Activated CD4-positive, alpha-beta T cell treated with anti-CD3 and anti-CD28 coated beads for 36 hours (primary cell): Measurements from ENCODE around the gene NOL9. TPM values are rescaled to one million over a fixed set of nuclear protein-coding genes. Genes with fewer than 3 reads are reported as not detected.
A peak's percentile ranks its signal among the peaks of the same experiment; 100 is the strongest.
"Not testable (repeated sequence)": the region's sequence is repeated elsewhere in the genome, so short reads cannot be mapped to it uniquely, and the experiment has no call there.

ENCODE experiments used
- ATAC-seq: fragments of 200-7000 bp; cut with Tn5 transposase; one replicate; pipeline ENCODE4 v1.10.0; 2021; ENCODE audit warnings: mild to moderate bottlenecking, moderate library complexity
- CTCF ChIA-PET: fragments of 350-600 bp; sonication (Branson Sonifier 250); formaldehyde crosslinking; loops from one replicate; lab custom pipeline; 2021; ENCODE audit warnings: antibody characterized with exemption; lab: Charles Lee
- POLR2A ChIA-PET: fragments of 350-600 bp; sonication (Branson Sonifier 250); formaldehyde crosslinking; loops from one replicate; lab custom pipeline; 2021; ENCODE audit warnings: antibody characterized with exemption, inconsistent platforms; lab: Charles Lee
- DNase-seq: peaks from one replicate; pipeline ENCODE4 v3.0.0-alpha.2; 2020
- H3K27ac Mint-ChIP-seq: one replicate; pipeline ENCODE4 v1.8.0; 2021; ENCODE audit warnings: mixed read lengths
- H3K27me3 Mint-ChIP-seq: one replicate; pipeline ENCODE4 v1.8.0; 2021; ENCODE audit warnings: mixed read lengths
- H3K36me3 Mint-ChIP-seq: one replicate; pipeline ENCODE4 v1.8.0; 2021; ENCODE audit warnings: low read depth, mixed read lengths
- H3K4me1 Mint-ChIP-seq: one replicate; pipeline ENCODE4 v1.8.0; 2021; ENCODE audit warnings: mixed read lengths
- H3K4me3 Mint-ChIP-seq: one replicate; pipeline ENCODE4 v1.8.0; 2021; ENCODE audit warnings: mild to moderate bottlenecking, moderate library complexity, mixed read lengths
- H3K9me3 Mint-ChIP-seq: one replicate; pipeline ENCODE4 v1.8.0; 2021; ENCODE audit warnings: low read depth, mixed read lengths
- intact Hi-C, 2 experiments: fragments of 100-400 bp; cut with DNase I in 1 of 2; cut with micrococcal nuclease in 1 of 2; formaldehyde crosslinking; loops; one replicate each; pipeline versions ENCODE4 v1.14.2 to v1.15.1; 2022 to 2024; cut with DNase I, micrococcal nuclease
- total RNA-seq, 2 experiments: library from RNA; stranded (reverse); gene quantifications; one replicate each; pipeline ENCODE4 v1.2.3, GENCODE V29; 2021

The NOL9 gene
- total RNA-seq, 2 experiments from 2014 or later: 37.4 to 44.7 TPM

GRCh38 chr1:6495041-6495441 is 59.3 kb downstream of the NOL9 start:
- CTCF ChIA-PET: interaction anchor here (0.7 to 0.9 kb wide), 2 partner anchors 60 to 467 kb away, joined by 3 read pairs; no protein-coding TSS in a partner anchor
- ATAC-seq: no peak
- Mint-ChIP-seq H3K27me3 (peaks cover 6% of the 10 kb centered on the region), H3K4me3 (no peak overlapping the region), H3K9me3 (no peaks in the 10 kb centered on the region), H3K27ac (no peak overlapping the region), H3K36me3 (no peaks in the 10 kb centered on the region), H3K4me1 (peaks cover 17% of the 10 kb centered on the region)
- POLR2A ChIA-PET: no interaction called here
- intact Hi-C loops: no loop called here
- DNase-seq: peak; percentile 28

GRCh38 chr1:6494627-6495026 is 59.7 kb downstream of the NOL9 start:
- H3K36me3 Mint-ChIP-seq: no peaks in the 10 kb centered on the region
- peaks cover 17% of the 10 kb centered on the region for H3K4me1 Mint-ChIP-seq
- H3K27ac Mint-ChIP-seq: no peak overlapping the region
- ChIA-PET CTCF (interaction anchor here (0.7 to 0.9 kb wide), 2 partner anchors 60 to 468 kb away, joined by 3 read pairs; no protein-coding TSS in a partner anchor), POLR2A (no interaction called here)
- peaks cover 6% of the 10 kb centered on the region for H3K27me3 Mint-ChIP-seq
- H3K9me3 Mint-ChIP-seq: no peaks in the 10 kb centered on the region
- ATAC-seq: no peak
- intact Hi-C loops: no loop called here
- DNase-seq: no peak
- H3K4me3 Mint-ChIP-seq: no peak overlapping the region

GRCh38 chr1:6493834-6494223 is 60.5 kb downstream of the NOL9 start:
- H3K27me3 Mint-ChIP-seq, H3K36me3 Mint-ChIP-seq, intact Hi-C loops, POLR2A ChIA-PET, ATAC-seq, H3K4me3 Mint-ChIP-seq, H3K27ac Mint-ChIP-seq, H3K9me3 Mint-ChIP-seq, DNase-seq: not testable (repeated sequence)
- CTCF ChIA-PET: interaction anchor here (0.6 to 1.2 kb wide), 3 partner anchors 14 to 67 kb away, joined by 3 read pairs; no protein-coding TSS in a partner anchor
- peaks cover 17% of the 10 kb centered on the region for H3K4me1 Mint-ChIP-seq

GRCh38 chr1:6491966-6492365 is 62.3 kb downstream of the NOL9 start:
- POLR2A ChIA-PET: no interaction called here
- Mint-ChIP-seq H3K36me3 (no peaks in the 10 kb centered on the region), H3K27ac (no peak overlapping the region), H3K4me1 (peaks cover 10% of the 10 kb centered on the region), H3K9me3 (no peaks in the 10 kb centered on the region), H3K4me3 (peak overlapping the region; percentile 74), H3K27me3 (peaks cover 2% of the 10 kb centered on the region)
- ATAC-seq (no peak), DNase-seq (no peak)
- intact Hi-C loops: no loop called here
- CTCF ChIA-PET: interaction anchor here (0.6 to 2.6 kb wide), 4 partner anchors 28 to 155 kb away, joined by 3 to 10 read pairs (median 4); no protein-coding TSS in a partner anchor

- no peak for ATAC-seq
- H3K9me3 Mint-ChIP-seq: no peaks in the 10 kb centered on the region
- no peaks in the 10 kb centered on the region for H3K36me3 Mint-ChIP-seq
- ChIA-PET CTCF (interaction anchor here (0.6 to 2.6 kb wide), 7 partner anchors 28 to 1336 kb away, joined by 3 to 10 read pairs (median 4); no protein-coding TSS in a partner anchor), POLR2A (no interaction called here)
- DNase-seq: peak; percentile 41
- intact Hi-C loops: no loop called here
- peak within 1 kb of the TSS; percentile 35 for H3K27ac Mint-ChIP-seq
- peaks cover 3% of the 10 kb centered on the region for H3K27me3 Mint-ChIP-seq
- H3K4me3 Mint-ChIP-seq: peak within 1 kb of the TSS; percentile 74
- peaks cover 12% of the 10 kb centered on the region for H3K4me1 Mint-ChIP-seq
These were observed 62.8 kb downstream of the NOL9 start, which contains the start of gene PLEKHG5 for GRCh38 chr1:6491480-6491962. Gene PLEKHG5, minus strand, starts transcription at chr1:6491667. Its CDS starts 14,096 bp downstream, at chr1:6477571.

- Mint-ChIP-seq H3K27me3 (peaks cover 8% of the 10 kb centered on the region), H3K4me1 (peaks cover 17% of the 10 kb centered on the region), H3K27ac (peak overlapping the region; percentile 35), H3K9me3 (no peaks in the 10 kb centered on the region), H3K4me3 (peak overlapping the region; percentile 74), H3K36me3 (no peaks in the 10 kb centered on the region)
- ChIA-PET CTCF (interaction anchor here (0.7 to 2.6 kb wide), 8 partner anchors 12 to 1337 kb away, joined by 3 to 10 read pairs (median 4); no protein-coding TSS in a partner anchor), POLR2A (no interaction called here)
- intact Hi-C loops: no loop called here
- DNase-seq (no peak), ATAC-seq (no peak)
These were observed 63.2 kb downstream of the NOL9 start for GRCh38 chr1:6491081-6491449.

GRCh38 chr1:6490181-6491080 is 63.9 kb downstream of the NOL9 start:
- Mint-ChIP-seq H3K9me3 (no peaks in the 10 kb centered on the region), H3K4me1 (peaks cover 18% of the 10 kb centered on the region), H3K4me3 (peak overlapping the region; percentile 74), H3K27ac (peak overlapping the region; percentile 63), H3K27me3 (peaks cover 9% of the 10 kb centered on the region), H3K36me3 (no peaks in the 10 kb centered on the region)
- ChIA-PET CTCF (interaction anchor here (0.7 to 2.6 kb wide), 13 partner anchors 12 to 1337 kb away, joined by 3 to 10 read pairs (median 4); no protein-coding TSS in a partner anchor), POLR2A (no interaction called here)
- DNase-seq (peak; percentile 81), ATAC-seq (peak; percentile 62)
- intact Hi-C loops: loop anchor here in 1 of 2 experiments (1.0 kb wide), 4 partner anchors 64 to 135 kb away; partner anchors contain the start of gene NOL9

- H3K4me3 Mint-ChIP-seq: peak overlapping the region; percentile 74
- ChIA-PET POLR2A (no interaction called here), CTCF (interaction anchor here (0.8 to 2.6 kb wide), 8 partner anchors 12 to 290 kb away, joined by 3 to 10 read pairs (median 4); partner anchors contain the start of gene TNFRSF25)
- ATAC-seq (peak; percentile 71), DNase-seq (peak; percentile 88)
- no peaks in the 10 kb centered on the region for H3K9me3 Mint-ChIP-seq
- peaks cover 9% of the 10 kb centered on the region for H3K27me3 Mint-ChIP-seq
- no peaks in the 10 kb centered on the region for H3K36me3 Mint-ChIP-seq
- intact Hi-C loops: loop anchor here (1.0 to 5.0 kb wide), 6 partner anchors 47 to 728 kb away; partner anchors contain the start of gene NOL9 (in 1 of the 2)
- H3K4me1 Mint-ChIP-seq: peaks cover 18% of the 10 kb centered on the region
- H3K27ac Mint-ChIP-seq: peak overlapping the region; percentile 63
These were observed 64.5 kb downstream of the NOL9 start for GRCh38 chr1:6489799-6490180.

GRCh38 chr1:6489383-6489765 is 64.9 kb downstream of the NOL9 start:
- no peak overlapping the region for H3K4me3 Mint-ChIP-seq
- H3K27me3 Mint-ChIP-seq: peaks cover 13% of the 10 kb centered on the region
- no peaks in the 10 kb centered on the region for H3K9me3 Mint-ChIP-seq

GRCh38 chr1:6488602-6489382 is 65.5 kb downstream of the NOL9 start:
- Mint-ChIP-seq H3K27ac (no peak overlapping the region), H3K36me3 (no peaks in the 10 kb centered on the region), H3K4me1 (peaks cover 16% of the 10 kb centered on the region), H3K4me3 (no peak overlapping the region), H3K27me3 (peaks cover 17% of the 10 kb centered on the region), H3K9me3 (no peaks in the 10 kb centered on the region)
- ChIA-PET CTCF (interaction anchor here (0.7 to 2.6 kb wide), 10 partner anchors 11 to 289 kb away, joined by 3 to 10 read pairs (median 4); partner anchors contain the start of gene TNFRSF25), POLR2A (interaction anchor here (0.6 to 0.7 kb wide), 2 partner anchors 54 to 247 kb away, joined by 3 to 4 read pairs; no protein-coding TSS in a partner anchor)
- intact Hi-C loops: loop anchor here in 1 of 2 experiments (1.0 to 5.0 kb wide), 3 partner anchors 12 to 729 kb away; no protein-coding TSS in a partner anchor
- DNase-seq (no peak), ATAC-seq (no peak)

More at GRCh38 chr1:6489383-6489765, 64.9 kb downstream of the NOL9 start:
- no peaks in the 10 kb centered on the region for H3K36me3 Mint-ChIP-seq
- ChIA-PET POLR2A (interaction anchor here (0.6 kb wide), 1 partner anchor 53 kb away, joined by 3 read pairs; no protein-coding TSS in a partner anchor), CTCF (interaction anchor here (1.0 to 2.6 kb wide), 6 partner anchors 11 to 289 kb away, joined by 3 to 10 read pairs (median 6); partner anchors contain the start of gene TNFRSF25)
- no peak overlapping the region for H3K27ac Mint-ChIP-seq
- peaks cover 16% of the 10 kb centered on the region for H3K4me1 Mint-ChIP-seq
- ATAC-seq (no peak), DNase-seq (no peak)
- intact Hi-C loops: loop anchor here in 1 of 2 experiments (5.0 kb wide), 2 partner anchors 47 to 728 kb away; no protein-coding TSS in a partner anchor
